ENCODE results near the gene ECSIT. TPM values are rescaled to one million over a fixed set of nuclear protein-coding genes. Genes with fewer than 3 reads are reported as not detected.

Gene ECSIT
- total RNA-seq, 1 experiment from 2014 or later, result 52.8 TPM

DNA sequence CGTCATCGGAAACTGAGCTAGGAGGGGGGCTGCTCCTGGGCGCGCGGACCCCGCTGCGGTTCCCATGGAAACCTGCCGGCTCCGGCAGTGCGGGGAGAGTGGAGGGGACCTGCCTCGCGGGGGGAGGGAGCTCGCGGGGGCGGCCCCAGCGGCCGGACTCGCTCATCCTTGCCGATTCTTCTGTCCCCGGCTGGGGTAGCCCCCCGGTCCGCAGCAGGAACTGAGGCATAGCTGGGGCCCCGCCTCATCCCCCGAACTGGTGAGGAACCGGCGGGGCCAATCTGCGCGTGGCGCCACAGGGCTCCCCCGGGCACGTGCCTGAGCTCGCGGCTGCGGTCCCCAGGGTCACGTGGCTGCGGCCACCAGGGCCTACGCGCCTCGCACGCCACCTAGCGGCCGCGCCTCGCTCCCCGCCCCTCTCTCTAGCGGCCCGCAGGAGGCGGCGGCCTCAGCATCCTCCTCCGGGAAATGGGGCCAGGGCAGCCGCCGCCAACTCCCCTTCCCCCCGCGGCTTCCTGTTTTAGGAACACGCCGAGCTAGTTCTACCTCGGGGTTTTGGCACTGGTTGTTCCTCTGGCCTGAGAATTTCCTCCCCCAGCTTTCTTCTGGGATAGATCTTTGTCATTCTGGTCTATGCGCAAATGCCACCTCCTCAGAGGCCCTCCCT lies 46.4 kb downstream of the ECSIT start:
- Histone ChIP-seq H3K4me3 (replicated peaks in 1 of 2; ENCODE audit: low read depth in 1 of 2, low read length in 2 of 2) (no peak overlapping the region), H3K9me2 (ENCODE audit: insufficient read depth) (no peaks in the 10 kb centered on the region), H4K20me1 (ENCODE audit: insufficient read depth) (no peaks in the 10 kb centered on the region), H3K9me3 (ENCODE audit: control insufficient read depth in 1 of 2, insufficient read depth in 1 of 2, low read depth in 1 of 2, low read length in 2 of 2) (no peaks in the 10 kb centered on the region), H3K4me1 (ENCODE audit: control insufficient read depth in 1 of 2, insufficient read depth in 2 of 2, low read length in 2 of 2) (peaks cover 0 to 3% of the 10 kb centered on the region in 2 experiments; a peak in 1 of 4 replicates), H3K27me3 (ENCODE audit: insufficient read depth, low read length) (no peaks in the 10 kb centered on the region), H3K4me2 (ENCODE audit: low read length) (no peak overlapping the region), H2AFZ (ENCODE audit: low read depth, low read length, poor library complexity, severe bottlenecking) (no peak overlapping the region), H3K27ac (ENCODE audit: low read depth, low read length) (no peak overlapping the region), H3K36me3 (ENCODE audit: control insufficient read depth in 1 of 2, insufficient read depth in 2 of 2, low read length in 2 of 2) (no peaks in the 10 kb centered on the region), H3K79me2 (ENCODE audit: insufficient read depth, low read length) (no peaks in the 10 kb centered on the region), H3K9ac (ENCODE audit: low read length) (no peak overlapping the region)
- POLR2A ChIA-PET, result interaction anchor here (0.9 kb wide), 1 partner anchor 101 kb away, joined by 6 read pairs; no protein-coding TSS in a partner anchor
- CTCF ChIA-PET, result interaction anchor here (0.6 to 1.9 kb wide), 10 partner anchors 14 to 521 kb away, joined by 3 to 14 read pairs (median 5); partner anchors contain the start of genes EPOR and SWSAP1
- DNase-seq (ENCODE audit: low read depth, low spot score) (peak; percentile 51), ATAC-seq (peak; percentile 89)
- RAD21 ChIA-PET (ENCODE audit: low non-redundant PET in 1 of 2, low total read pairs in 2 of 2, uncharacterized antibody in 2 of 2, unreplicated experiment in 2 of 2), result interaction anchor here (1.0 to 1.3 kb wide), 3 partner anchors 101 to 189 kb away, joined by 3 to 9 read pairs (median 3); no protein-coding TSS in a partner anchor
- intact Hi-C loops (cut with micrococcal nuclease), result loop anchor here (2.0 kb wide), 1 partner anchor 188 kb away; no protein-coding TSS in a partner anchor
- no TSS peak for BruUV-seq (replicated peaks)
- peak; percentile 82 to 94 (median 85) for TF ChIP-seq CTCF (IDR thresholded peaks at IDR 0.05 in 2 of 3, conservative IDR thresholded peaks at IDR 0.05 in 1 of 3; ENCODE audit: borderline replicate concordance in 1 of 3, insufficient read depth in 1 of 3, low read depth in 2 of 3, low read length in 2 of 3)
- TF ChIP-seq ZNF274 (IDR thresholded peaks at IDR 0.05; ENCODE audit: low read depth, low read length), result no peak
- TF ChIP-seq CBX3 (IDR thresholded peaks at IDR 0.05; ENCODE audit: low read depth), result peak; percentile 88; the same call in 1 of the 2 replicates
- peak; percentile 91 for TF ChIP-seq RAD21 (IDR thresholded peaks at IDR 0.05; ENCODE audit: low read depth)
- no peak for TF ChIP-seq POLR2A (IDR thresholded peaks at IDR 0.05; ENCODE audit: borderline replicate concordance, extremely low read depth, insufficient read depth, insufficient read length)
- no peak for TF ChIP-seq SP1 (IDR thresholded peaks at IDR 0.05; ENCODE audit: low read depth)
- peak; percentile 99 for TF ChIP-seq MAX (IDR thresholded peaks at IDR 0.05)
- TF ChIP-seq ZFX (IDR thresholded peaks at IDR 0.05), result no peak
- TF ChIP-seq ATF3 (IDR thresholded peaks at IDR 0.05), result no peak
- TF ChIP-seq POLR2AphosphoS5 (IDR thresholded peaks at IDR 0.05; ENCODE audit: low read depth, low read length), result peak; percentile 79
- TF ChIP-seq ELF1 (IDR thresholded peaks at IDR 0.05; ENCODE audit: borderline replicate concordance, low read depth), result no peak
- TF ChIP-seq CEBPB (IDR thresholded peaks at IDR 0.05; ENCODE audit: low read depth), result no peak
